BLaER1 (cell line): ENCODE data around the gene SVIL.
"Not testable (repeated sequence)": the region's sequence is repeated elsewhere in the genome, so short reads cannot be mapped to it uniquely, and the experiment has no call there.

Experiments
- H3K27ac ChIP-seq: shearing (Covaris generic); formaldehyde crosslinking; 2 replicates; pipeline ENCODE4 v1.8.1; 2022
- H3K27me3 ChIP-seq: shearing (Covaris generic); formaldehyde crosslinking; 2 replicates; pipeline ENCODE4 v1.8.1; 2022
- H3K36me3 ChIP-seq: shearing (Covaris generic); formaldehyde crosslinking; 2 replicates; pipeline ENCODE4 v1.8.1; 2022
- H3K4me1 ChIP-seq: shearing (Covaris generic); formaldehyde crosslinking; 2 replicates; pipeline ENCODE4 v1.8.1; 2022
- H3K4me2 ChIP-seq: shearing (Covaris generic); formaldehyde crosslinking; 2 replicates; pipeline ENCODE4 v1.8.1; 2022
- H3K4me3 ChIP-seq: shearing (Covaris generic); formaldehyde crosslinking; 2 replicates; pipeline ENCODE4 v1.8.1; 2022
- H3K9ac ChIP-seq: shearing (Covaris generic); formaldehyde crosslinking; 2 replicates; pipeline ENCODE4 v1.8.1; 2022
- H3K9me3 ChIP-seq: shearing (Covaris generic); formaldehyde crosslinking; 2 replicates; pipeline ENCODE4 v1.8.1; 2022
- H4K20me1 ChIP-seq: shearing (Covaris generic); formaldehyde crosslinking; 2 replicates; pipeline ENCODE4 v1.8.1; 2022
- Cebpa-rat ChIP-seq: shearing (Covaris generic); IDR thresholded peaks from 2 replicates; pipeline ENCODE4 v1.8.1; 2022

The SVIL gene

DNA sequence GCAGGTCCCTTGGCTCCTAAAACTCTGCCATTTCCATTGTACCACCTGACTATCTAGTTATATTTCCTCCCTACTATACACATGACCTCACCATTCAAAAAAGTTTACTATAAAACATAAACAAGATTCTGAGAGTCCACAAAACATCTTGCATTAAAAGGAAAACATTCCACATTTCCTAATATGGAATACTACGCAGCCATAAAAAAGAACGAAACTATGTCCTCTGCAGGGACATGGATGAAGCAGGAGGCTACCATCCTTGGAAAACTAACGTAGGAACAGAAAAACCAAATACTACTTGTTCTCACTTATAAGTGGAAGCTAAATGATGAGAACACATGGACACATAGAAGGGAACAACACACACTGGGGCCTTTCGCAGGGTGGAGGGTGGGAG is 48.3 kb downstream of the SVIL start:
- no peak overlapping the region for H3K27ac ChIP-seq
- H3K4me1 ChIP-seq, result peaks cover 17% of the 10 kb centered on the region
- H3K4me3 ChIP-seq, result no peak overlapping the region
- H3K4me2 ChIP-seq, result no peak overlapping the region
- H3K36me3 ChIP-seq, result no peaks in the 10 kb centered on the region
- H4K20me1 ChIP-seq, result no peaks in the 10 kb centered on the region
- H3K27me3 ChIP-seq, result no peaks in the 10 kb centered on the region
- no peaks in the 10 kb centered on the region for H3K9me3 ChIP-seq
- TF ChIP-seq Cebpa-rat, result no peak
- H3K9ac ChIP-seq, result no peak overlapping the region

DNA sequence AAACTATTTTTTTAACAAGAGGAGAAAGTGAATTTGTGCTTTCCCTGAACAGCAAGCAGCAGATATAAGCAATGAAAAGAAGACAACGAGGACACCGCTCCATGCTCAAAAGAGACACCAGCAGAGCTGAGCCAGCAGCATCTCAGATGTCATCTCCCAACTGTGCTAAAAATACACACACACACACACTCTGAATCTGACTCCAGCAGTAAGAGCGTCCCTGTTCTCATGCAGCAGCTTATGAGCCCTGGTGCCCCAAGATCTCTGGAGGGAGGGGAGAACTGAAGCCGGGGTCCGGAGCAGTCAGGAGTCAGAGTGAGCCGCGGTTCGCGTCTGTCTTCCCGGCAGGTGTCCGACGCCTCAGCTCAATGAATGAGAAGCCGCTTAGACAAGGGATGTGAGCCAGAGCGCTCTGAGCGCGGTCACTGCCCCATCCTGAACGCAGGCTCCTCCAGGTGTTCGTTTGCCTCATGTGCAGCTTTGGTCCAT is 49.2 kb downstream of the SVIL start:
- no peaks in the 10 kb centered on the region for H3K27me3 ChIP-seq
- H3K36me3 ChIP-seq, result no peaks in the 10 kb centered on the region
- no peaks in the 10 kb centered on the region for H3K9me3 ChIP-seq
- no peak for TF ChIP-seq Cebpa-rat
- no peak overlapping the region for H3K27ac ChIP-seq
- peaks cover 16% of the 10 kb centered on the region for H3K4me1 ChIP-seq
- H3K4me3 ChIP-seq, result no peak overlapping the region
- H3K4me2 ChIP-seq, result no peak overlapping the region
- H3K9ac ChIP-seq, result no peak overlapping the region
- H4K20me1 ChIP-seq, result no peaks in the 10 kb centered on the region

DNA sequence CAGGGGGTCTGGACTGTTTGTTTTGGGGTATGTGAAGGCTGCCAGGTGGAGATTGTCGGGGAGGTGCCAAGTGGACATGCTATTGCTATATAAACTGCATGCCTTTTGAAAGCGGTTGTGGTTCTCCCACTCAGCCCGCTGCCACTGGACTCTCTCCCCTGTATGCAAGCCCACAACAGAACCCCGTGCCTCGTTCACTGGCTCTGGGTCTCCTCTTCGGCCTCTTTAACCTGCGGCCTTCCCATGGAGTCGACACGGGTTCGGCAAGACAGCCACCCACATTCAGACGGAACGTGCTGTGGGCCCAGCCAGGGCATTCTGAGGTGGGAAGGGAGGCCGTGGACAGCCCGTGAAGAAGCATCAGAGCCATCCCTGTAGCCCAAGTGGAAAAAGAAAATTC is 50.3 kb downstream of the SVIL start:
- Histone ChIP-seq H3K9me3 (no peaks in the 10 kb centered on the region), H3K36me3 (0 out of 2 replicates have a peak, but pooled peaks cover 3% of the 10 kb centered on the region), H4K20me1 (no peaks in the 10 kb centered on the region), H3K9ac (no peak overlapping the region), H3K4me3 (no peak overlapping the region), H3K4me1 (peaks cover 5% of the 10 kb centered on the region; the same call in 1 of the 2 replicates), H3K4me2 (no peak overlapping the region), H3K27ac (no peak overlapping the region), H3K27me3 (no peaks in the 10 kb centered on the region)
- no peak for TF ChIP-seq Cebpa-rat

GRCh38 chr10:29583674-29584073 is 51.1 kb downstream of the SVIL start:
- no peaks in the 10 kb centered on the region for H3K9me3 ChIP-seq
- no peaks in the 10 kb centered on the region for H3K27me3 ChIP-seq
- no peaks in the 10 kb centered on the region for H4K20me1 ChIP-seq
- no peak for TF ChIP-seq Cebpa-rat
- no peak overlapping the region for H3K9ac ChIP-seq
- H3K4me3 ChIP-seq, result no peak overlapping the region
- no peak overlapping the region for H3K27ac ChIP-seq
- H3K4me2 ChIP-seq, result no peak overlapping the region
- H3K4me1 ChIP-seq, result no peaks in the 10 kb centered on the region
- 0 out of 2 replicates have a peak, but pooled peaks cover 3% of the 10 kb centered on the region for H3K36me3 ChIP-seq

DNA sequence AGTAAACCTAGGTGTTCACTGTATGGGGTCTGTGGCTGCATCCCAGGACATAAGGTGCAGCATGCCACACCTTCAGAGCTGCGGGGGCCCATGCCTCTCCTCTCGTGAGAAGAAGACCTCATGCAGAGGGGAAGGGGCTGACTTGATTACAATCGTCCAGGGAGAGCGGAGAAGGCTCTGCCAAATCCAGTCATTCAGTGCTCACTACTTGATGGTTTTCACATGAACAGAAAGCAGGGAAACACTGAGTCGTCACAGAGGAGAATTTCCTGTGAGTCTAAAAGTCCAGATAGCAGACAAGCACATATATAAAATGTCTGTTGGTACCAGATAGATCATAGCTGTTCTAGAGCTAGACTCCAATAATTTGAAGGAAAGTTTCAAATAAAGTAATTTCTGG is 52.0 kb downstream of the SVIL start:
- H3K4me2 ChIP-seq, H3K36me3 ChIP-seq, H3K9ac ChIP-seq, H3K4me3 ChIP-seq, H3K27ac ChIP-seq, H3K27me3 ChIP-seq, H4K20me1 ChIP-seq, H3K4me1 ChIP-seq, H3K9me3 ChIP-seq: not testable (repeated sequence)

DNA sequence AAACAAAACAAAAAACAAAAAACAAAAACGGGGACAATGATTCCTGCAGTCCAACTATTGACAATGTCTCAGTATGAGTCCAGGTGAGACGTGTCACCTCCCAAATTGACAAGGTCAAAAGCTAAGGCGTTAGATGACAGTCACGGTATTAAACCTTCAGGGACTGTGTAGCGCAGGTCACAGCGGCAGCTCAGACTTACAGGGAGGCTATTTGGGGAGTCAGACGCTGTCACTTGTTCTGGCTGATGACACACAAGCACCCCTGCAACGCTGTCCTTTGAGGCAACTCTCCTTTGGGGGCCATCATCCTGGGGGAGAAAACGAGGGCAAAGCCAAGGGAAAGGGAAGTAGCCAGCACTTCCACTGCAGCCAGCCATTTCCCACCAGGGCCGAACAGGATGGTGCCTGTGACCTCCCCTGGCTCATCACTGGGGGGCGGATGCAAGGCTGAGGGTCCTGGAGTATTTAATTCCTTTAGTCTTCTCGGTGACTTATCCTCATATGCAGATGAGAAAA is 55.3 kb downstream of the SVIL start:
- no peaks in the 10 kb centered on the region for H3K27me3 ChIP-seq
- H3K27ac ChIP-seq, result no peak overlapping the region
- H3K9me3 ChIP-seq, result no peaks in the 10 kb centered on the region
- TF ChIP-seq Cebpa-rat, result no peak
- H4K20me1 ChIP-seq, result no peaks in the 10 kb centered on the region
- H3K4me2 ChIP-seq, result no peak overlapping the region
- H3K36me3 ChIP-seq, result 0 out of 2 replicates have a peak, but pooled peaks cover 3% of the 10 kb centered on the region
- no peak overlapping the region for H3K4me3 ChIP-seq
- H3K9ac ChIP-seq, result no peak overlapping the region
- no peaks in the 10 kb centered on the region for H3K4me1 ChIP-seq

GRCh38 chr10:29578457-29578856 is 56.3 kb downstream of the SVIL start:
- Histone ChIP-seq H3K27me3 (no peaks in the 10 kb centered on the region), H3K4me2 (no peak overlapping the region), H3K4me1 (no peaks in the 10 kb centered on the region), H3K9me3 (no peaks in the 10 kb centered on the region), H3K27ac (no peak overlapping the region), H3K4me3 (no peak overlapping the region), H3K9ac (no peak overlapping the region), H4K20me1 (no peaks in the 10 kb centered on the region), H3K36me3 (0 out of 2 replicates have a peak, but pooled peaks cover 3% of the 10 kb centered on the region)
- TF ChIP-seq Cebpa-rat, result no peak

GRCh38 chr10:29576681-29577080 is 58.1 kb downstream of the SVIL start:
- no peaks in the 10 kb centered on the region for H3K4me1 ChIP-seq
- no peak for TF ChIP-seq Cebpa-rat
- H3K9me3 ChIP-seq, result no peaks in the 10 kb centered on the region
- H3K9ac ChIP-seq, result no peak overlapping the region
- H3K27ac ChIP-seq, result no peak overlapping the region
- H3K4me3 ChIP-seq, result no peak overlapping the region
- 0 out of 2 replicates have a peak, but pooled peaks cover 3% of the 10 kb centered on the region for H3K36me3 ChIP-seq
- H3K4me2 ChIP-seq, result no peak overlapping the region
- H3K27me3 ChIP-seq, result no peaks in the 10 kb centered on the region
- H4K20me1 ChIP-seq, result no peaks in the 10 kb centered on the region

DNA sequence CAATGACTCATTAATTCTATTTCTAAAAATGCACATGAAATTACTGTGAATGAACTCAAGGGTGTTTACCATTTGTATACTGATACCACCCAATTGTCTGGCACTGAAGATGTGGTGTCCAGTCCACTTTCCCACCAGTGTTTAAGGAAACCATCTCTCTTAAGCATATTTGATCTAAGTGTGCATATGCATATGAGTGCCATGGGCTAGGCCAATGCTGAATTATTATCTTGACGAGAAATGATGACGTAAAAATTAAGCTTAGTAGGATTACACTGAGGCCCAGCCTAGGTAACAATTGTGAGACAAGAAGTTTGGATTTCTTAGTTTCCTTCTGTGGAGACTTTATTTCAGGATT is 59.7 kb downstream of the SVIL start:
- Histone ChIP-seq H3K36me3 (0 out of 2 replicates have a peak, but pooled peaks cover 3% of the 10 kb centered on the region), H3K9me3 (no peaks in the 10 kb centered on the region), H3K4me2 (no peak overlapping the region), H3K27ac (no peak overlapping the region), H3K27me3 (no peaks in the 10 kb centered on the region), H3K4me3 (no peak overlapping the region), H3K4me1 (no peaks in the 10 kb centered on the region), H3K9ac (no peak overlapping the region), H4K20me1 (no peaks in the 10 kb centered on the region)
- no peak for TF ChIP-seq Cebpa-rat

DNA sequence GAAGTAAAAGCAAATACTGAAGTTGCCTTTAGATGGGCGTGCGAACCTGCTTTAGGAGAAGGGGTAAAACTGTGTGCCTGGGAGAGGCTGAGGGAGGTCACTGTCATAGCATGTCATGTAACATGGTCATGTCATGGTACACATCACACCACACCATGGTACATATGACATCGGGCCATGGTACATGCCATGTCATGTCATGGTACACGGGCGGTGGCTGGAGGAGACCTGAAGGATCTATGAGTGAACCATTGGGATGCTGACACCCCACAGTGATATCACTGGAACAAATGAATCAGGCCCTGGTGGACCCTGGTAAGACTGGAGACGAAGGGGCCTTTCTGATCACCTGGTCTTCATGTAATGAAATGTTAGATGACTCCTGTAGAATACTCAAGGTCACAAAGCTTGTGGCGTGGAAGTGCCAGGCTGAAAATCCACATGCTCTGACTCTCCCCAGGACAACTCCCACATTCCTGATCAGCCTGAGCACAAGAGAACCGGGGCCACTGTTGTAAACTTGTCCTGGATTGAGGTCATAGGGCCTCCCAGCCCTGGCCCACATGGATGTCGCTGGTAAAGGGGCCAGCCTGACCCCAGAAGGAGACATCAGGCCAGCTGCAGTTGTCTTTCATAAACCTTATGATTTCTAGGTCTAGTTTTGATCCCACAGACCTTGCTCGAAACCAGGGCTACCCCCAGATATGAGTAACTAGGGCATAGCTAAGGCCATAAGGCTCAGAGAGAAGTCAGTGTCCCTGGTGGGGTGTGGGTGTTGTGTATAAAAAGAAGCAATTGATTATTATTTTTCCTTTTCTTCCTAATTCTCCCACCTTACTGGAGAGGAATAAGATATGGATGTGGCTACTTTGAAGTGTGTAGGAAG is 60.3 kb downstream of the SVIL start:
- not testable (repeated sequence) for H3K4me3 ChIP-seq, H3K9me3 ChIP-seq, H3K36me3 ChIP-seq, H4K20me1 ChIP-seq, H3K9ac ChIP-seq, H3K27me3 ChIP-seq, H3K4me2 ChIP-seq, H3K4me1 ChIP-seq, H3K27ac ChIP-seq

GRCh38 chr10:29570248-29570647 is 64.5 kb downstream of the SVIL start:
- H3K4me3 ChIP-seq, H3K27ac ChIP-seq, H3K27me3 ChIP-seq, H3K9ac ChIP-seq, H3K4me1 ChIP-seq, H4K20me1 ChIP-seq, H3K4me2 ChIP-seq, H3K9me3 ChIP-seq, H3K36me3 ChIP-seq: not testable (repeated sequence)
